Measurements from ENCODE around the gene NBPF4. TPM values are rescaled to one million over a fixed set of nuclear protein-coding genes. Genes with fewer than 3 reads are reported as not detected.
"Not testable (repeated sequence)": the region's sequence is repeated elsewhere in the genome, so short reads cannot be mapped to it uniquely, and the experiment has no call there.

Gene NBPF4
- polyA plus RNA-seq, 2 of the 4 experiments (the other 2 are of a cell fraction), result 0.25 to 0.37 TPM

DNA sequence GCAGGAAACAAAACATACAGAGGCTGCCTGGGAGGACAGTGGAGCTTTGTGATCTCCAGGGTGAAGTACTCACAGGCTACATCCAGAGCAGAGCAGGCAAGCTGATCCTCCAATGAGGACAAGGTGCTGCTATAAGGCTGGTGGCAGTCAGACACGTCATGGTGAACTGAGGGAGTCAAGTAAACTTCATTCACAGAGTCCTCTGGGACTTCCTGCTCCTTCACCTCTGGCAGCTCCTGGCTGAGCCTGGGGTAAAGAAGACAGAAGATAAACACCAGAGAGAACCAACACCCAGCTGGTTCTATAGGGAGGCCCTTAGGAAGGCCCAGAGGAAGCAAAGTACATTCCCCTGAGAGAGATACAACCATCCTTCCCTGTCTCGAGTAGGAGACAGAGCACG, 11.7 kb downstream of the NBPF4 start:
- H3K4me2 ChIP-seq; FAIRE-seq; H3K4me1 ChIP-seq; ATAC-seq; DNase-seq (ENCODE audit: low read depth in 1 of 2, low spot score in 1 of 2); H3K27ac ChIP-seq; CTCF ChIA-PET; POLR2A ChIA-PET; H3K4me3 ChIP-seq; H3K9me3 ChIP-seq: not testable (repeated sequence)
- no CpG with 5 or more reads among the region's 3 CpGs for WGBS (ENCODE audit: missing lambda C conversion rate)

DNA sequence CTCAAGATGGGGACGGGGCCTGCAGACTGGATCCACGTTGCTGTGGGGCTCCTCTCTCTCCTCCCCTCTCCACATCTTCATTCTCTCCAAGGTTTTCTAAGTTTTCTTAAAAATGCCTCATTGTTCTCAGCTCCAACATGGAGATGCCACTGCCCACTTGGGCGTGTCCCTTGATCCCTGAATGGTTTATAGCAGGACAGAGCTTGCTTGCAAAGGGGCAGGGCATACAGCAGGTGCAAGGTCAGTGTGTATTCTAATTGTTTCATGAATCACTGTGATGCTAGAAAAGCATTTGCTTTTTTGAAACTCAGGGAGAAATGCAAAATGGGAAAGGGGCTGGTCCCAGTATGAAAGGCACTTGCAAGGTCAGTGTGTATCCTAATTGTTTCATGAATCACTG, 13.9 kb downstream of the NBPF4 start:
- CTCF ChIA-PET; POLR2A ChIA-PET; H3K4me3 ChIP-seq; H3K27ac ChIP-seq; ATAC-seq; H3K9me3 ChIP-seq; H3K4me1 ChIP-seq; DNase-seq (ENCODE audit: low read depth in 1 of 2, low spot score in 1 of 2); FAIRE-seq; H3K4me2 ChIP-seq: not testable (repeated sequence)
- WGBS (ENCODE audit: missing lambda C conversion rate), result no CpG with 5 or more reads among the region's 3 CpGs

DNA sequence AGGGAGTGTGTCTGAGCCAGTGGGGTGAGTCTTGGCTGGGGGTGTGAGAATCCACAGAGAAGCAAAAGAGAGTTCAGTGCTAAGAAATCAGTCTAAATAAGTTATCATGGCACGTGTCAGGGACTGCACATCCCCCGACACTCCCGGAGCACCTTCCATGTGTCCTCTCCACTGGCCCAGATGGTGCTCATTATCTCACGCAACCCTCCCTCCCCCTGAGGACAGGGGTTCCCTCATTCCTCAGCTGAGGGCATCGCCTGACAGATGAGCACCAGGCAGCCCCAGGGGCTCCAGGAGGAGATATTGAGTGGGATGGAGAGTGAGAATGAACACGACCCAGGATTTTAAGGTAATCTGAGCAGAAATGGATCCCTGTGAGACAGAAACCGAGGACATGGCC, 16.1 kb downstream of the NBPF4 start:
- H3K9me3 ChIP-seq; H3K4me3 ChIP-seq; FAIRE-seq; H3K4me1 ChIP-seq; DNase-seq (ENCODE audit: low read depth in 1 of 2, low spot score in 1 of 2); CTCF ChIA-PET; ATAC-seq; H3K27ac ChIP-seq; H3K4me2 ChIP-seq; POLR2A ChIA-PET: not testable (repeated sequence)
- no CpG with 5 or more reads among the region's 7 CpGs for WGBS (ENCODE audit: missing lambda C conversion rate)

DNA sequence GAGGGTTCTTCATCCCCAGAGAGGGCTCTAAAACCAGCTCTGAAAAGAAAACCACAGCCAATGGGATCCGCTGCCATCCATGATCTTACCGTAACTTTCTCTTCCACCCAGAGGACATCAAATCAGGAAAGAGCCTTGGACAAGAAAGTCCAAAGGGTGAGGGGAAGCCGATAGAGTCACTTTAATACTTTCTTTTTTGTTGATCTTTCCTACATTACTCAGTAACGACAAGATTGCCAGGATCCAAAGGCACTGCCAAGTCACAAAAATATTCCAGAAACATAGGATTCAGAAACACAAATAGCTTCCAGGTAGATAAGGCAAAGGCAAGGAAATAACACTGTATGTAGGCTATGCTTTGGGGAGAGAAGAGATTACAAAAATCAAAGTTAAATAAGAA, 17.0 kb downstream of the NBPF4 start:
- POLR2A ChIA-PET; CTCF ChIA-PET; ATAC-seq; H3K4me3 ChIP-seq; H3K4me2 ChIP-seq; H3K27ac ChIP-seq; DNase-seq (ENCODE audit: low read depth in 1 of 2, low spot score in 1 of 2); H3K4me1 ChIP-seq; H3K9me3 ChIP-seq; FAIRE-seq: not testable (repeated sequence)
- 17% methylated on average over 1 of the region's 4 CpGs for WGBS (ENCODE audit: missing lambda C conversion rate)

DNA sequence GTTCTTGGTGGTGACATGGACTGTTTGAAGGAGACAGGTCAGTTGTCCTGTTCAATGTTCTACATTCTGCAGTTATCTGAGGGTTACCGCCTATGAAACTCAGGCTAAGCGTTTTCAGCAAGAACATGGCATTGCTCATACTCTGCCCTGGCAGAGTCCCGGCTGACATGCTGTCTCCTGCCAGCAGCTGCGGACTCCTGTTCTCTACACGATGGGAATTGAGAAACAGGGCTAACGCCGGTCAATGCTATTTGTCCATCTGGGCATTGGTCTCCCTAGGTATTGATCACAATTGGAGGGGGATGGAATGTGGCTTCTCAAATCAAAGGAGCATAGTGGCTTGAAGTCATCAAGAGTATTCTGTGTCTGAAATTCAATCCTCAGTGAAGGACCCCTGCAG, 20.6 kb downstream of the NBPF4 start:
- DNase-seq (ENCODE audit: low read depth in 1 of 2, low spot score in 1 of 2); H3K4me3 ChIP-seq; H3K4me1 ChIP-seq; ATAC-seq; H3K9me3 ChIP-seq; H3K27ac ChIP-seq; FAIRE-seq; H3K4me2 ChIP-seq; POLR2A ChIA-PET; CTCF ChIA-PET: not testable (repeated sequence)
- 86% methylated on average over 7 of the region's 7 CpGs for WGBS (ENCODE audit: missing lambda C conversion rate)

DNA sequence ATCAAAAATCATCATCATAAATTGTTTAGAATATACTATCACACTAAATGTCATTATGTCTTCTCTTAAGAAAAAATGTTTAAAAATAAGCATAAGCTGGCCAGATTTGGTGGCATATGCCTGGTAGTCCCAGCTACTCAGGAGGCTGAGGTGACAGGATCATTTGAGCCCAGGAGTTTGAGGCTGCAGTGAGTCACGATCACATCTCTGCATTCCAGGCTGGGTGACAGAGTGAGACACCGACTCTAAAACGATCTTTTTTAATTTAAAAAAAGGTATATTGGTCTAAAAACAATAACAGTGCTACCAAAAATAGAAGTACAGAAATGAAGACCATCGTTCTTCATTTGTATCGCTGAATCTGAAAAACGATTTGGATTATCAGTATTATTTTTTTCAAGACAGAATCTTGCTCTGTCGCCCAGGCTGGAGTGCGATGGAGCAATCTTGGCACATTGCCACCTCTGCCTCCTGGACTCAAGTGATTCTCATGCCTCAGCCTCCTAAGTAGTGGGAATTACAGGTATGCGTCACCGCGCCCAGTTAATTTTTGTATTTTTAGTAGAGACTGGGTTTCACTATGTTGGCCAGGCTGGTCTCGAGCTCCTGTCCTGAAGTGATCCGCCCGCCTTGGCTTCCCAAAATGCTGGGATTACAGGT, 26.2 kb downstream of the NBPF4 start:
- Histone ChIP-seq H3K4me1 (peaks cover 12% of the 10 kb centered on the region), H3K4me2 (peak overlapping the region; percentile 54), H3K27ac (0 out of 6 replicates have a peak overlapping the region, but pooled peaks of 1 of the 2 experiments have one; percentile 19)
- ATAC-seq; H3K9me3 ChIP-seq; CTCF ChIA-PET; FAIRE-seq; POLR2A ChIA-PET; DNase-seq (ENCODE audit: low read depth in 1 of 2, low spot score in 1 of 2); H3K4me3 ChIP-seq: not testable (repeated sequence)
- 53% methylated on average over 14 of the region's 14 CpGs for WGBS (ENCODE audit: missing lambda C conversion rate)

DNA sequence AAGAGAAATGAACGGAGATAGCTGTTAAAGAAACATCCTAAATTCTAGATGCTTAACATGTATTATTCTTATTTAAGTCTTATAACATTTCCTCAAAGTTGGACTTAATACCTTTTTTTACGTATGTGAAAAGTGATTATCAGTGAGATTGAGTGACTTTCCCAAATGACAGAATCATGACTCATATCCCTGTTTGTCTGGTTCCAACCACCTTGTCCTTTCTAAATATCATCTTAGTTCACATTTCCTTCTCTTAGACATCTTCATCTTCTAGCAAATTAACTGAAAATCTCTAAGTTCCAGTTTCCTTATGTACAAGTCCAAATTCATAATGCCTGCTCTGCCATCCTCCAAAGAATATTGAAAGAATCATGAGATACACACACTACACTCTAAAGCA, 26.9 kb downstream of the NBPF4 start:
- H3K4me3 ChIP-seq; H3K9me3 ChIP-seq; H3K27ac ChIP-seq; DNase-seq (ENCODE audit: low read depth in 1 of 2, low spot score in 1 of 2); FAIRE-seq; CTCF ChIA-PET; POLR2A ChIA-PET: not testable (repeated sequence)
- ATAC-seq, result peak in 1 of 2 experiments; percentile 22; a peak in 1 of 6 replicates
- Histone ChIP-seq H3K4me1 (peaks cover 12% of the 10 kb centered on the region), H3K4me2 (peak overlapping the region; percentile 54)
- 10% methylated on average over 2 of the region's 2 CpGs for WGBS (ENCODE audit: missing lambda C conversion rate)

DNA sequence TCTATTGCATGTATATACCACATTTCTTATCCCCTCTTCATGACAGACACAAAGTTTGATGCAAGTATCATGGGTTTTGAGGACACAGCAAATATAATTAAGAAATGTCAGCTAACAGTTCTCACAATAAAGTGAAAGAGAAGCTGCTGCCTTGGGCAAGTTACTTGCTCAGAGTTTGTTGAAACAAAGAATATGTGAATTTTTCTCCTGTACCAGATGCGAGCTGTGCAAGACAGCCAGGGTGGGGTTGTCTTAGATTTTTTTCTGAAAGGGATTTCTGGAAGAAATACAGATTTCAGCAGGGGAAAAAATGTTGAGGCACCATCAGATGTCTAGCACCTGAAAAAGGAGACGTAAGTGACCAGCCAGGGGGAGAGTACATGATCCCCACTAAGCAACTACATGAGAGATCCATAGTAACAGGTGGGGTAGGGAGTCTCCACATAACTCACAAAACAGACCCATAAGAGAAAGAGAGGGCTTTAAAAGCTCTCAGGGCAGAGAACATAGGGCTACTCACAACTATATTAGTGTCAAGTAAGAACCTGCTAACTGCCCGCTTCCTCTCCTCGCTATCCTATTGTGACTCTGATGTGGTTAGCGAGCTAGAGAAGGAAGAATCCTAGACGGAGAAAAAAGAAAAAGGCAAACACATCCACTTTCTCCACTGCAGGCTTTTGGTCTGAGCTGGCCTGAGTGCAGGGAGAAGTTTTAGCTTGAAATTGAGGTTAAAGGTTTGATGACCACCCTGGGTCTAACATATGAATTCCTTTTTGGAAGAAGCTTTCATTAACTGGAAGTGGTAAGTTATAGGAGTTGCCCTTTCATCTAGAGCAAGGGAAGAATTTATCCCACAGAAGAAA, 27.6 kb downstream of the NBPF4 start:
- peak overlapping the region; percentile 54 for H3K4me2 ChIP-seq

More for the DNA sequence above, 27.6 kb downstream of the NBPF4 start:
- CTCF ChIA-PET, result interaction anchor here (0.7 kb wide), 1 partner anchor 100 kb away, joined by 3 read pairs; no protein-coding TSS in a partner anchor
- DNase-seq (ENCODE audit: low read depth in 1 of 2, low spot score in 1 of 2); POLR2A ChIA-PET; H3K9me3 ChIP-seq; H3K4me3 ChIP-seq; FAIRE-seq: not testable (repeated sequence)
- Histone ChIP-seq H3K27ac (peak overlapping the region; percentile 47 to 65; a peak in 4 of 6 replicates), H3K4me1 (peaks cover 12% of the 10 kb centered on the region)
- ATAC-seq, result peak; percentile 24 to 56; a peak in 4 of 6 replicates
- 72% methylated on average over 6 of the region's 6 CpGs for WGBS (ENCODE audit: missing lambda C conversion rate)
